Spleen (tissue), 11 donors: ENCODE results near the gene FADS3. TPM values are rescaled to one million over a fixed set of nuclear protein-coding genes. Genes with fewer than 3 reads are reported as not detected.

Source experiments
- DNase-seq: peaks from one replicate; pipeline ENCODE4 v3.0.0-alpha.2; 2020
- H3K27ac ChIP-seq, 8 donors: fragments of 200-600 bp; sonication (generic) in 7 of 8; 1 replicate in 4 of 8; 2 replicates in 4 of 8; pipeline versions ENCODE4 v1.5.0 to v1.8.0; 2016 to 2021; ENCODE audit warnings: inconsistent platforms in 4 of 8, mild to moderate bottlenecking in 4 of 8, moderate library complexity in 1 of 8
- H3K27me3 ChIP-seq, 7 donors: fragments of 200-600 bp; sonication (generic) in 6 of 7; replicated peaks in 1 of 7; 1 replicate in 4 of 7; 2 replicates in 3 of 7; pipeline versions ENCODE4 v1.5.0 to v1.8.0; 2016 to 2021; ENCODE audit warnings: inconsistent platforms in 3 of 7, mild to moderate bottlenecking in 1 of 7
- H3K36me3 ChIP-seq, 6 donors: fragments of 200-600 bp; sonication (generic) in 5 of 6; 1 replicate in 4 of 6; 2 replicates in 2 of 6; pipeline versions ENCODE4 v1.5.0 to v1.8.0; 2016 to 2021; ENCODE audit warnings: inconsistent platforms in 2 of 6
- H3K4me1 ChIP-seq, 6 donors: fragments of 200-600 bp; sonication (generic) in 5 of 6; 1 replicate in 3 of 6; 2 replicates in 3 of 6; pipeline versions ENCODE4 v1.5.0 to v1.8.0; 2016 to 2021; ENCODE audit warnings: inconsistent platforms in 3 of 6
- H3K4me3 ChIP-seq, 8 donors: fragments of 200-600 bp; sonication (generic) in 7 of 8; 1 replicate in 4 of 8; 2 replicates in 4 of 8; pipeline versions ENCODE4 v1.5.0 to v1.8.0; 2016 to 2021; ENCODE audit warnings: inconsistent platforms in 4 of 8, mild to moderate bottlenecking in 4 of 8, moderate library complexity in 2 of 8
- H3K9me3 ChIP-seq, 8 donors: fragments of 200-600 bp; sonication (generic) in 7 of 8; 1 replicate in 4 of 8; 2 replicates in 4 of 8; pipeline versions ENCODE4 v1.5.0 to v1.8.0; 2016 to 2021; ENCODE audit warnings: inconsistent platforms in 4 of 8
- POLR2A ChIP-seq, 3 donors: fragments of 450-650 bp; IDR thresholded peaks; one replicate each; pipeline ENCODE4 v1.5.1; 2017; ENCODE audit warnings: antibody characterized with exemption in 3 of 3, mild to moderate bottlenecking in 1 of 3
- POLR2AphosphoS5 ChIP-seq, 3 donors: sonication (generic); formaldehyde crosslinking; IDR thresholded peaks; one replicate each; pipeline ENCODE4 v1.5.1; 2017; ENCODE audit warnings: antibody characterized with exemption in 3 of 3
- WGBS, 5 donors: extraction: QIAGEN DNeasy Blood & Tissue Kit in 3 of 5; methylation state at CpG; one replicate each; pipeline versions ENCODE4 v1.1.5 to v1.1.7; 2013 to 2018; 5-methylcytosine and 5-hydroxymethylcytosine counted together
- intact Hi-C: fragments of 100-400 bp; cut with DNase I; formaldehyde crosslinking; loops from one replicate; pipeline ENCODE4 v1.15.0; 2023; ENCODE audit warnings: low total_unique reads
- polyA plus RNA-seq, 3 donors: library from polyadenylated mRNA; stranded (reverse); fragments of 200-250 nt; gene quantifications; one replicate each; pipeline ENCODE4 v1.2.1, GENCODE V29; 2013
- total RNA-seq, 7 donors: library from RNA; depleted of rRNA in 3 of 7; stranded (reverse); fragments of >200 nt in 3 of 7; fragmentation: NEBNext Ultra II Directional in 4 of 7; extraction: Animal tissue kit (Norgen Biotek cat#: 25700) in 4 of 7; gene quantifications; one replicate each; pipeline versions ENCODE4 v1.1.0 to v1.2.1, GENCODE V29; 2016 to 2021
- TF ChIP-seq, protein P1 (sequence below), 11 experiments: fragments of 200-600 bp in 7 of 11; fragments of 450-650 bp in 4 of 11; sonication (generic) in 4 of 11; IDR thresholded peaks in 8 of 11; conservative IDR thresholded peaks in 3 of 11; 1 replicate in 7 of 11; 2 replicates in 4 of 11; pipeline versions ENCODE4 v1.4.0 to v1.8.0; 2016 to 2021; ENCODE audit warnings: antibody characterized with exemption in 11 of 11, inconsistent platforms in 4 of 11, mild to moderate bottlenecking in 1 of 11
- donor health status: healthy with polysubstance abuse.
- donor health status: DM: no; HTN: no; CAD: no; lungs with moderate emphysema.
- donor health status: DM: no; HTN: no; CAD: no.
- donor health status: Bipolar disorder and iron deficiency.
- donor health status: healthy.
- donor health status: DM: no; HTN: no; CAD: no.
- donor health status: DM: yes; HTN: yes; CAD: no.

FADS3 gene
- total and polyA plus RNA-seq, 10 donors = 26.3 to 63.6 (median 38.5) TPM

DNA sequence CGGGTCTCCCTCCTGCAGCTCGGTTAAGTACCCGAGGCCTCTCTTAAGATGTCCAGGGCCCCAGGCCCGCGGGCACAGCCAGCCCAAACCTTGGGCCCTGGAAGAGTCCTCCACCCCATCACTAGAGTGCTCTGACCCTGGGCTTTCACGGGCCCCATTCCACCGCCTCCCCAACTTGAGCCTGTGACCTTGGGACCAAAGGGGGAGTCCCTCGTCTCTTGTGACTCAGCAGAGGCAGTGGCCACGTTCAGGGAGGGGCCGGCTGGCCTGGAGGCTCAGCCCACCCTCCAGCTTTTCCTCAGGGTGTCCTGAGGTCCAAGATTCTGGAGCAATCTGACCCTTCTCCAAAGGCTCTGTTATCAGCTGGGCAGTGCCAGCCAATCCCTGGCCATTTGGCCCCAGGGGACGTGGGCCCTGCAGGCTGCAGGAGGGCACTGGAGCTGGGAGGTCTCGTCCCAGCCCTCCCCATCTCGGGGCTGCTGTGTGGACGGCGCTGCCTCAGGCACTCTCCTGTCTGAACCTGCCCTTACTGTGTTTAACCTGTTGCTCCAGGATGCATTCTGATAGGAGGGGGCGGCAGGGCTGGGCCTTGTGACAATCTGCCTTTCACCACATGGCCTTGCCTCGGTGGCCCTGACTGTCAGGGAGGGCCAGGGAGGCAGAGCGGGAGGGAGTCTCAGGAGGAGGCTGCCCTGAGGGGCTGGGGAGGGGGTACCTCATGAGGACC is 25.0 kb downstream of the FADS3 start:
- peaks cover 0 to 8% (median 0%) of the 10 kb centered on the region in 7 donors for H3K27me3 ChIP-seq
- H3K4me3 ChIP-seq = no peak overlapping the region
- WGBS, 5 donors = 80 to 84% (median 82%) methylated on average over 15 to 18 of the region's 18 CpGs
- no peaks in the 10 kb centered on the region for H3K9me3 ChIP-seq
- TF ChIP-seq POLR2AphosphoS5 (IDR thresholded peaks at IDR 0.05) (peak in 1 of 3 donors; percentile 19), POLR2A (IDR thresholded peaks at IDR 0.05) (no peak)
- TF ChIP-seq, protein P1, sequence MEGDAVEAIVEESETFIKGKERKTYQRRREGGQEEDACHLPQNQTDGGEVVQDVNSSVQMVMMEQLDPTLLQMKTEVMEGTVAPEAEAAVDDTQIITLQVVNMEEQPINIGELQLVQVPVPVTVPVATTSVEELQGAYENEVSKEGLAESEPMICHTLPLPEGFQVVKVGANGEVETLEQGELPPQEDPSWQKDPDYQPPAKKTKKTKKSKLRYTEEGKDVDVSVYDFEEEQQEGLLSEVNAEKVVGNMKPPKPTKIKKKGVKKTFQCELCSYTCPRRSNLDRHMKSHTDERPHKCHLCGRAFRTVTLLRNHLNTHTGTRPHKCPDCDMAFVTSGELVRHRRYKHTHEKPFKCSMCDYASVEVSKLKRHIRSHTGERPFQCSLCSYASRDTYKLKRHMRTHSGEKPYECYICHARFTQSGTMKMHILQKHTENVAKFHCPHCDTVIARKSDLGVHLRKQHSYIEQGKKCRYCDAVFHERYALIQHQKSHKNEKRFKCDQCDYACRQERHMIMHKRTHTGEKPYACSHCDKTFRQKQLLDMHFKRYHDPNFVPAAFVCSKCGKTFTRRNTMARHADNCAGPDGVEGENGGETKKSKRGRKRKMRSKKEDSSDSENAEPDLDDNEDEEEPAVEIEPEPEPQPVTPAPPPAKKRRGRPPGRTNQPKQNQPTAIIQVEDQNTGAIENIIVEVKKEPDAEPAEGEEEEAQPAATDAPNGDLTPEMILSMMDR (IDR thresholded peaks at IDR 0.05 in 8 of 11, conservative IDR thresholded peaks at IDR 0.05 in 3 of 11) = no peak
- peaks cover 5 to 12% (median 9%) of the 10 kb centered on the region in 6 donors for H3K4me1 ChIP-seq
- no peak overlapping the region for H3K27ac ChIP-seq
- peaks cover 0 to 24% (median 0%) of the 10 kb centered on the region in 6 donors for H3K36me3 ChIP-seq
- intact Hi-C loops = no loop called here
- DNase-seq = no peak

DNA sequence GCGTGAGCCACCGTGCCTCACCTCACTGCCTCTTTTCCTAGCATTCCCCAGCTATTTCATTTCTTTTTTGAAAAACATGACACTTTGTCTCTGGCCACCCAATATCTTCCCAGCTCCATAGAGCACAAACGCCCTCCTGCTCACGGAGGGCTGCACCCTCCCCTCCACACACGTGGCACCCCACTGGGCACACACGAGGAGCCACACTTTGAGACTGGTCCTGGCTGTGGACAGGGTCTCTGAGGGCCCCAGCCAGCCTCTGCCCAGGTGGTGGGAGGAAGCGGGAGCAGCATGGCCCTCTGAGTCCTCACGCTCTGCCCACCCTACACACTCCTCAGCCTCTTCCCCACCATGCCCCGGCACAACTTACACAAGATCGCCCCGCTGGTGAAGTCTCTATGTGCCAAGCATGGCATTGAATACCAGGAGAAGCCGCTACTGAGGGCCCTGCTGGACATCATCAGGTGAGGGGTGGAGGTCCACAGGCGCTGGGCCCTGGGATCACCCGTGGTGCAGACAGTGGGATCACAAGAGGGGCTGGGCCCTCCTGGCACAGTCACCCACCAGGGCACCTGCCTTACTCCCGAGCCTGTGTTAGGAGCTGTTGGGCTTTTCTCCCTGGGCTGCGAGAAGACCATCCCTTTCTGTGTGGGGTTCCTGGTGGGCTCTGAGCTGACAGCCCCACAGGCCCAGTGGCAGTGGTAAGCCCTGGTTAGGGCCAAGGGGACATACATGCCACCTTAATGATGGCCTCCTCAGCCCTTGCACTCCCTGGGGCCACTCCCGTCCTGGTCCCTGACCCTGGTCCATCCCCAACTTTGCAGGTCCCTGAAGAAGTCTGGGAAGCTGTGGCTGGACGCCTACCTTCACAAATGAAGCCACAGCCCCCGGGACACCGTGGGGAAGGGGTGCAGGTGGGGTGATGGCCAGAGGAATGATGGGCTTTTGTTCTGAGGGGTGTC is 26.2 kb downstream of the FADS3 start:
- no peak for DNase-seq
- Histone ChIP-seq H3K9me3 (no peaks in the 10 kb centered on the region), H3K4me1 (peaks cover 0 to 15% (median 0%) of the 10 kb centered on the region in 6 donors), H3K27ac (no peak overlapping the region), H3K4me3 (no peak overlapping the region), H3K36me3 (peaks cover 0 to 32% (median 0%) of the 10 kb centered on the region in 6 donors), H3K27me3 (peaks cover 0 to 4% (median 0%) of the 10 kb centered on the region in 7 donors)
- no peak for TF ChIP-seq POLR2A (IDR thresholded peaks at IDR 0.05)
- TF ChIP-seq, protein P1 (IDR thresholded peaks at IDR 0.05 in 8 of 11, conservative IDR thresholded peaks at IDR 0.05 in 3 of 11) = no peak
- TF ChIP-seq POLR2AphosphoS5 (IDR thresholded peaks at IDR 0.05) = no peak
- intact Hi-C loops = no loop called here
- WGBS, 5 donors = 87 to 98% (median 95%) methylated on average over 17 to 20 of the region's 20 CpGs

DNA sequence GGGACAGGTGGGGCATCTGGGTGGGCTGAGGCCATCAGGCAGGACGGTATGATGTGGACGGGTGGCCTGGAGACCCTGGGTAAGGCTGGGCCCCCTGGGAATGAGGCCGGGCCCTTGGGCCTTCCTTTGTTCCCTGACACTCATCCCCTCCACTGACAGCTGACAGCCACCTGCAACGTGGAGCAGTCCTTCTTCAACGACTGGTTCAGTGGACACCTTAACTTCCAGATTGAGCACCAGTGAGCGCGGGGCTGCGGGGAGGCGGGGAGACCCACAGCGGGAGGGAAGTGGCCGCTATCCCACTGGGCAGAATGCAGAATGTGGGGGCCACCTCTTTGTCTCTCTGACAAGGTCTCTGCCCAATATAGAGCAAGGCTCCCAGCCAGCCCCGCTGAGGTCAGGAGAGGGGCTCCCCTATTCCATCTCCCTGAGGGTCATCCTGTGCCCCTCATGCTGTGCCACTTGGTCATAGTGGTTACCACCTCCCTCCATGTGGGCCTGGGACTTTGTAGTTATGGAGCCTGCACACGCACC is 27.7 kb downstream of the FADS3 start:
- WGBS, 5 donors = 87 to 96% (median 94%) methylated on average over 13 of the region's 13 CpGs
- no peak overlapping the region for H3K27ac ChIP-seq
- TF ChIP-seq POLR2AphosphoS5 (IDR thresholded peaks at IDR 0.05) = no peak
- TF ChIP-seq, protein P1 (IDR thresholded peaks at IDR 0.05 in 8 of 11, conservative IDR thresholded peaks at IDR 0.05 in 3 of 11) = no peak
- no peak for TF ChIP-seq POLR2A (IDR thresholded peaks at IDR 0.05)
- H3K9me3 ChIP-seq = no peaks in the 10 kb centered on the region
- H3K27me3 ChIP-seq = no peaks in the 10 kb centered on the region
- H3K36me3 ChIP-seq = peaks cover 0 to 44% (median 0%) of the 10 kb centered on the region in 6 donors
- DNase-seq = no peak
- H3K4me3 ChIP-seq = no peak overlapping the region
- intact Hi-C loops = no loop called here
- peaks cover 0 to 15% (median 0%) of the 10 kb centered on the region in 6 donors for H3K4me1 ChIP-seq
